NCI-H2196 (cell line): Measurements from ENCODE around the gene MGMT.

Source experiments
- DNase-seq: peaks from one replicate; lab custom pipeline; 2025; ENCODE audit not compliant: unreplicated experiment; lab: John Stamatoyannopoulos, UW

MGMT gene

GRCh38 chr10:129494176-129494575, 27.1 kb downstream of the MGMT start:
- DNase-seq = no peak

- no peak for DNase-seq
These were observed 27.7 kb downstream of the MGMT start for GRCh38 chr10:129494740-129495139.

DNA sequence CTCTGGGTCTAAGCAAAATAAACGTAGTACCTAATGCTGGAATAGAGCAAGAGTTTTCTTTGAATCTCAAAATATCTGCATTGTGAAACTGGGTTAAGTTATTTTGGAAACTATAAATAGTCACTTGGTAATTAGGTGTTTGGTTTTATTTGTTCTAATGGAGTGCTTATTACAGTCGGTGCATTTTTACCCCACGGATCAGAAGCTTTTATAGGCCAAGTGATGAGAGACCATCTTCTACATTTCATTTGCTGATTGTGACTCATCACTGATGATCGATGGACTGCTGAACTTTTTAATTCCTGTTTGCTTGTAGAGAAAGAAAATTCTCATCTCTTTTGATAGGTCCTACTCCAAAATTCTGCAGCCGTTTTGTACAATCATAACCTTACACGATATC, 28.2 kb downstream of the MGMT start:
- no peak for DNase-seq

DNA sequence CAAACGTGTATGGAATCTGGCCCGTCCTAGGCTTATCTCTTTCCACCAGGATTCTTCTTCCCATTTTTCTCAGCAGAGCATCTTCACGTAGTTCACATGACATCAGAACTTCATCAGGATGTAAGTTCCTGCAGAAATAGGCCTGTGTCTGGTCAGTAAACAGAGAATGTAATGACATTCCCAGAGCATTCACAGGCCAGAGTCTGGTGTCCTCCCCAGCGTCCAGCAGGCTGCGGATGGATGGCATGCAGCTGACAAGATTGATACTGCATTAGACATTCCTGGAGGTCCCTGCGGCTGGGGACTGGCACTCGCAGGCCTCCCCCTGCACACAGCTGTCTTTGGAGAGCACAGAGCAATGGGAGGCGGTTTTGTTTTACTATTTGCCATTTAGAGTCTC, 28.7 kb downstream of the MGMT start:
- no peak for DNase-seq

DNA sequence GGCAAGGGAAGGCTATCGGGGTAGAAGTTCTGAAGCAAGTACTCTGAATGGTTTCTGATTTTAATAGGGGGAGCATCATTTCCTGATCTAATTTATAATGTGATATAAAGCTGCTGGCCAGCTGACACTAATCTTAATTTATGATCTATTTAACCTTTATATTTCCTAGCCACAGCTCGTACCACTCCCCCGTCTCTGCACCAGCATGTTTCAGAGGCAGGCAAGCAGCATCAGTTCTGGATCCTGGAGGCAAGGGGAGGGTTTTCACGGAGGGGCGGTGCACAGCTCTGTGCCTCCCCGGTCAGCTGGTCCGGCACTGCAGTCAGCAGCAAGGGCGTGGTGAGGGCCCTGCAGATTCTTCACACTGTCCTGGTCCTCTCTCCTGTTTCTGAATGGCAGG, 30.0 kb downstream of the MGMT start:
- DNase-seq = no peak

DNA sequence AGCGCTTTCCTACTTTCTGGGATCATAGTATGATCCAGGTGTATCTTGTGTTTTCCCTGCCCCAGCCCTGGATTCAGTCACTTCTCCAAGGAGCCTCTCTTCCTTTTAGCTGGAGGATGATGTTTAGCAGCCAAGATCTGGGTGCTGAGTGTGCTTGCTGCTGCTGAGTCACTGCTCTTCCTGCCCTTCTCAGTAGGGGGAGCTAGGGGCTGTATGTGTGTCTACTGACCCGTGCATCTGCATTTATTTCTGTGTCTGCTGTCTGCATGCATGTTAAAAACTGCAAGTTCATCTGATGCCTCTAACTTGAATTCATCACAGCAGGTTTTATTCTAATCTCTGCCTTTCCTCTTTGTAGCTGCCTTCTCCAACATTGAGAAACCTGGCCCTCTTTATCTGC, 31.6 kb downstream of the MGMT start:
- no peak for DNase-seq

- no peak for DNase-seq
These were observed 33.7 kb downstream of the MGMT start for GRCh38 chr10:129500617-129501339.

- no peak for DNase-seq
These were observed 34.8 kb downstream of the MGMT start for GRCh38 chr10:129501652-129502436.

DNA sequence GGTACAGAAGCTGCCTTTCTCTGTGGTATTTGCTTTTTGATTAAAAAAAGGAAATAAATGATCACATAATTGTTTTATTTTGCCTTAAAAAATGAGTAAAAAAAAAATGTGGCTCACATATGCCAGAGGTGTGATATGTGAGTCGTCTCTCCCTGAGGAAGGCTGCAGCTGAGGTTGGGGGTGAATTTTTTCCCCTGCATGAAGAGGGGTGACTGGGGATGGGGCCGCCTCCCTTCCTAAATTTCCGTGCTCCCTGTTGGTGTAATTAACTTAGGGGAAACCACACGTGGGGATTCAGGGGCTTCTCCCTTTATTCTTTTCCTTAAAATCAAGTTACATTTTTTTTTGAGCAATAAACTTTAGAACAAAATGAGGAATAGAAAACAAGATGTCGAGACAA, 35.4 kb downstream of the MGMT start:
- DNase-seq = no peak

DNA sequence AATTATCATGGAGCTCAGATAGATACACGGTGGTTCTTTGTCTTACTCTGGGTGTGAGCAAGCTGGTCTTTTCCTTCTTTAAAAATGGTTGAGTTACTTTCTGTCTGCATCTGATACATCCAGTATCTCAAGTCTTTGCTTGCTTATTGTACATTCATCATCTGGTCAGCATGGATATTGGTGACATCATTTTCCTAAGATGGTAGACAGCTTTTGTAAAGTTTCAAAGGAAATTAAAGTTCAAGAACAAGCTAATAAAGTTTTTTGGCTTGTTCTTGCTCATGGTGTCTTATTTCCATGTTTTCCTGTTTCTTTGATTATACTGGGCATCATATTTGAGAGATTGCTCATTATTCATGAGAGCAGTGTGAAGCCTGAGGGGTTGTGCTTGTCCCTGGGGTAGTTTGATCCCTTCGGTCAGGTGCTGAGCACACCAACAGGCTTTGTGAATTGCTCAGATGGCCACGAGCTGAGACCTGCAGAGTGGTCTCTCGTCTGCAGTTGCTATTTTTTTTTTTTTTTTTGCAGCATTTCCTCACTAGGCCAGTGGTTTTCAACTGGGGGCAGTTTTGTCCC, 38.5 kb downstream of the MGMT start:
- DNase-seq = no peak

DNA sequence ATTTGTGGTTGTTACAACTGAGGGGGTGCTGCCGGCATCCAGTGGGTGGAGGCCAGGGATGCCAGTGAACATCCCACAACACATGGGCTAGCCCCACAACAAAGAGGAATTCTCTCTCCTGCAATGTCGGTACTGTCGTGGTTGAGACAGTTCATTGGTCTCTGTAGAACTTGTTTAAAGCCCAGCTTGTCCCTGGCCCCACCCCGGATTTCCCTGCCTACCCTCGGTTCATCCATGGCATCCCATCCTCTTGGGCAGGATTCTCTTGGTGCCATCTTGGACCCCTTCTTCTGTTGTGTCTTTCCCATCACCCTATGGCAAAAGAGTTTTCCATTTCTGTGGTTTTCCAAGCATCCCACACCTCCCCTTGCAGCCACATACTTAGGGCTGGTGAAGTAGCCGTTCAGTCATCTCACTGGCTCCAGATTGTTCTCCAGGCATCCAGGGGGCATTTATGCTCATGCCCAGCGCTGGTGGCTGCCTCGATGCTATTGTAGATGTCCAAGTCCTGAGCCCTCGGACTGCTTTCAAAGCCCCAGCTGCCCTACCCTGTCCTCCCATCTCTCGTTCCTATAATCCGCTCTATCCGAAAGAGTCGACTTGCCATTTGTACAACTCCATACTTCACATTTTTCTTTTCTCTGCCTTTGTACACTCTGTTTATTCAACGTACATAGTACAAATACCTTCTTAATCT, 39.2 kb downstream of the MGMT start:
- DNase-seq = no peak

DNA sequence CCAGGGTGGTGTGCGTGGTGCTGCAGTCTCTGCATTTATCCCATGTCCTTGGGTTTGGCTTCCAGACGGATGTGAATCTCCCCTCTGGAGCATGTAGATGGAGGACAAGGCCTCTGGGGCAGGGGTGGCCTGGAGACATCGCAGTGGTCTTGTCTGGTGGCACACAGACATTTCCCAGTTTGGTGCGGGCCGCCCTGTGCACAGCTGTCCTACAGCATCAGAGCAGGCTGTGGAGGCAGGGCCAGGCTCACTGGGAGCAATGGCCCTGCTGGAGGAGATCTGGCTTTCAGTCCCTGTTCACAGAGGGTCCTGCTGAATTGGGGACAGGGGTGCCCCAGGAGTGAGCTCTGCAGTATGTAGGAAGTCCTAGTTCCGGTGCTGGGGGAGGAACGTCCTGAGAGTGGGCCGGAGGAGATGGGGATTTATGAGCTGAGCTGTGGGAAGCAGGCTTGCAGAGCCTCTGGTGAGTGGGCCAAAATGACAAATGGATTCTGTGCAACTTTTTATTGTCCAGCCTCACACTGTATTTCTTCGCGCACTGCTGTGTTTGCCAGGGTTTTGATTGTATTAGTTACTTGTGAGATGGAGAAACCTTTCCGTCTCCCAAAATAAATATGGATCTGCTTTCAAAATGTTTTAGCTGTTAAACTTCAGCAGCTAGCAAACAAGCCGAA, 40.3 kb downstream of the MGMT start:
- no peak for DNase-seq

- DNase-seq = no peak
These were observed 42.1 kb downstream of the MGMT start for GRCh38 chr10:129509155-129509554.

DNA sequence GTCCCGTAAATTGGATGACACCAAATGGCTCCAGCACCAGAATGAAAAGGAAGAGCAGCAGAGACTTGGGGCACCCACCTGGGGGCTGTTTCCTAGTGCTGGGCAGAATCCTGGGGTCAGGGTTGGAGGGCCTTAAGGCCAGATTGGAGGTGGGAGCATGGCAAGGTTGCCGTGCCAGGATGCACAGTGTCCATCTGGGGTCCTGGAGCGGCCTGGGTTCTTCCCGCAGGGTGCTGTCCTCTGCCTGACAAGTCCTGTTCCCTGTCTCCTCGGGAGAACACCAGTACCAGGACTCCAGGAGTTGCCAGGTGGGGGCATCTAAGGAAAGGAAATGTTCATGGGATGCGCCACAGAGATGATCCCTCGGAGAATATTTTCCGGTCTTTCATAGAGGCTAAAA, 42.8 kb downstream of the MGMT start:
- DNase-seq = no peak

GRCh38 chr10:129511086-129511485, 44.0 kb downstream of the MGMT start:
- DNase-seq = no peak

GRCh38 chr10:129511758-129512157, 44.7 kb downstream of the MGMT start:
- no peak for DNase-seq

- no peak for DNase-seq
These were observed 46.3 kb downstream of the MGMT start for GRCh38 chr10:129513312-129513711.

GRCh38 chr10:129514568-129515451, 47.8 kb downstream of the MGMT start:
- no peak for DNase-seq

DNA sequence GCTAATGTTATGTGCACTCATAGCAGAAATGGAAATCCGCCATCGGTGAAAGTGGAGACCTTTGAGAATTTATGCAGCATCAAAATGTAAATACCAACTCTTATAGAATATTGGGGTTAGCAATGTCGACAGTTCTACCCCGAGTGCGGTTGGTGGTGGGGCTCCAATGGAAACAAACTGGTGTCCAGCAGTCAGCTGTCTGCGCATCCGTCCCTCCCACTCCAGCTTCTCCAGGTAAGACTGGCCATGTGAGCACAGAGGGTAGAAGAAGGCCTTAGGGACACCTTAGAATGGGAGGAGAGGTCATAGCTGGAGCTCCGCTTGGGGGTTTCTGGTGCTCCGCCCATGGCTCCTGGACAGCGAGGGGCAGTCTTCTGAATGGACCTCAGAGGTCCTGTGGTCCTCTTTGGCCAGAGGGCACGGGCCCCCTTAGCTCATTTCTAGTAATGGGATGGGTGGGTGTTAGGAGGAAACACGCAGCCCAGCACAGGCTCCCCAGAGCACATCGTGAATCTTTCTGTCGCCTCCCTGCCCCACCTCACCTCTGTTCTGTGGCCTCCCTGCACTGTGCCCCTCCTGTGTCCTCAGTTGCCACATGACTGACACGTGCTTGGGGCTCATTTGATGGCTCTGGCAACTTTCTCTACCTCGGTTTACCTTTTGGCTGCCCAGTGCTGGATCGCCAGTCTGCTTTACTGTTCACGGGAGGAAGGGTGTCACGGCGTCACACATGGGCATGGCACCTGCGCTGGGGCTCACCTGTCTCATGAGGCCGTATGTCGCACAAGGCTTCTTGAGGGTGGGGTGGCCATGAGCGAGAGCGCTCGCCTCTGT, 50.0 kb downstream of the MGMT start:
- DNase-seq = no peak
